ENCODE data around the gene CRYZ. TPM values are rescaled to one million over a fixed set of nuclear protein-coding genes. Genes with fewer than 3 reads are reported as not detected.
"Not testable (repeated sequence)": the region's sequence is repeated elsewhere in the genome, so short reads cannot be mapped to it uniquely, and the experiment has no call there.

Gene CRYZ
- total RNA-seq, 1 donor from 2014 or later = 39.7 TPM

DNA sequence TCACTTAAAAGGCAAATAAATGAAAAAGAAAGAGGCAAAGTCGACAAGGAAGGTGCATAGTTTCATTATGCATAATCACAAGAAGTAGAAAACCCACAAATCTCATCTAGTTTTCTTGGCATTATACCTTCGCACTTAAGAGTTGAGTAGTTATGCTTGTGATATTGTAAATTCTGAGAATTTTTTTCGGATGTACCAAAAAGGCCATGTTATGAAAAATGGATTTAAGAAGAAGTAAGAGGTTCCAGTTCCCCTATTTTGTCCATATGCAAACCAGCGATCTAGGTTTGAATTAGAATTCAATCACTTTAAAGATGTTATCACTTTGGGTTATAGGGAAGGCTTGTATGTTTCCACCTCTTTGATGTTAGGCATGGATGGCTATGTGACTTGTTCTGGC is 51.4 kb downstream of the CRYZ start:
- no peak for DNase-seq

GRCh38 chr1:74681001-74681400 is 51.8 kb downstream of the CRYZ start:
- DNase-seq = peak; percentile 43

DNA sequence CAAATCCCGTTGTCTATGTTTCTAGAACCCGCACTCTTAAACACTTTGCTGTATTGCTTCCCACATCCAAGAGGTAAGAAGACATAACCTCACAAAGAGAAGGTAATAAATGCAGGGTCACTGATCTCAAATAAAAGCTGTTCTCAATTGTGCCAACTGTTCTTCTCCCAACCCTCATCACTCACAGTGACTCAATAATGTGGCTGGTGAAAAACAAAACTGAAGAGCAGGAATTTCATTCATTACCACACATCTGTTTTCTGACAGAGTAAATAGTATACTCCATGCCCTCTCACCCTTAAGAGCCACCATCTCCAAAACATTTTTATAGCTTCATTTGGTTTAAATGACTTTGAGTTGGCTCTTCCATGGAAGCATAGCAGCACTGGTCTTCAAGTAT is 53.0 kb downstream of the CRYZ start:
- no peak for DNase-seq

GRCh38 chr1:74677926-74678325 is 54.9 kb downstream of the CRYZ start:
- no peak for DNase-seq

GRCh38 chr1:74674278-74675048 is 58.4 kb downstream of the CRYZ start:
- no peak for DNase-seq

DNA sequence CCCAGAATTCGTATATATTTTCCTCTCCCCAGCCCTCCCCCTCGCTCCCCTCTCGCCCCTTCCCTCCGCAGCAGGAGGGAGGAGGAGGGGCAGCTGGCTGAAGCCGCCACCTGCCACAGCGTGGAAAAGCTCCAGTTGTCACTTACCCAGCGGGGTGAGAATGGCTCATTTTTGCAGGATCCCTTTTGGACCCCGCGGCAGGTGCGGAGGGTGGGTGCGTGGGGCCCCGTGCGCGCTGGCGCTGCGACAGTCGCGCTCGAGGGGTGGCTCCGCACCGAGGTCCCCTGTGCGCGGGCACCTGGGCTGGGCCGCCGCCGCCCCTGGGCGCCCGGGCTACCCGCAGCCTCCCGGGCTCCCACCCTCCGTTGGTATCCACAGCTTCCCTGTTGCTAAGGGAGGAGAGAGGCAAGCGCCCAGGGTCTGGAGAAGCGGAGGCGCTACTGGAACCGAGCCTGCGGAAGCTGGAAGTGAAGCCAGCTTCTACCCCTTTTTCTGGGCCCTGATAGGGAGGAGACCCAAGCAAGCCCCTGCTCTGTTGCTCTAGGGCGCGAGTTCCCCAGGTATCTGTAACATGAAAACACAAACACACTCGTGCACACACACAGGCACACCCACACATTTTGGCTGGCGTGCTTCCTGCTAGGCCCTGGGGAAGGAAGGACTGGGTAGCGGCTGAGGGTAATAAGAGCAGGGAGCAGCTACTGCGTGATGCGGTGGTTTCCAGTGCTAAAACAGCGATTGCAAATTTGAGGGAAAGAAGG is 59.3 kb downstream of the CRYZ start, which contains the start of gene ERICH3:
TSS of gene ERICH3 (minus strand) at position 442 of the 761 bp plus-strand sequence. CDS start at position 169, 273 bp downstream.
- peak; percentile 46 for DNase-seq

- DNase-seq = not testable (repeated sequence)
Observed at GRCh38 chr1:74670866-74671265, 62.0 kb downstream of the CRYZ start.

Other genes starting within 250 kb of the CRYZ start
- not detected for gene LRRC53, start 220.4 kb downstream of the CRYZ start, total RNA-seq
- gene ERICH3, start 59.3 kb downstream of the CRYZ start, total RNA-seq = not detected
- 14.5 TPM for gene TYW3, start 102 bp upstream of the CRYZ start, total RNA-seq